Right lobe of liver (tissue), 6 donors: ENCODE results near the gene NUP43. TPM values are rescaled to one million over a fixed set of nuclear protein-coding genes. Genes with fewer than 3 reads are reported as not detected.
A peak's percentile ranks its signal among the peaks of the same experiment; 100 is the strongest.
"Not testable (repeated sequence)": the region's sequence is repeated elsewhere in the genome, so short reads cannot be mapped to it uniquely, and the experiment has no call there.

ENCODE experiments used
- ATAC-seq, 4 donors: fragments of 200-7000 bp; cut with Tn5 transposase; one replicate each; pipeline ENCODE4 v1.9.1; 2020; ENCODE audit warnings: mild to moderate bottlenecking in 4 of 4, moderate library complexity in 4 of 4
- DNase-seq, 3 donors: peaks; one replicate each; pipeline ENCODE4 v3.0.0-alpha.2; 2020
- H3K27ac ChIP-seq, 3 donors: fragments of 200-600 bp; one replicate each; pipeline ENCODE4 v1.8.0; 2022
- H3K27me3 ChIP-seq, 2 donors: fragments of 200-600 bp; one replicate each; pipeline ENCODE4 v1.8.0; 2022
- H3K36me3 ChIP-seq, 4 donors: fragments of 200-600 bp; sonication (generic) in 1 of 4; one replicate each; pipeline versions ENCODE4 v1.5.1 to v1.8.0; 2017 to 2022; ENCODE audit warnings: control low read depth in 1 of 4
- H3K4me1 ChIP-seq, 4 donors: fragments of 200-600 bp; sonication (generic) in 1 of 4; one replicate each; pipeline versions ENCODE4 v1.5.1 to v1.8.0; 2017 to 2022; ENCODE audit warnings: control low read depth in 1 of 4
- H3K4me3 ChIP-seq, 3 donors: fragments of 200-600 bp; one replicate each; pipeline ENCODE4 v1.8.0; 2022
- H3K9me3 ChIP-seq, 4 donors: fragments of 200-600 bp; sonication (generic) in 1 of 4; one replicate each; pipeline versions ENCODE4 v1.5.1 to v1.8.0; 2017 to 2022; ENCODE audit warnings: control low read depth in 1 of 4
- POLR2A ChIP-seq: fragments of 450-650 bp; IDR thresholded peaks from one replicate; pipeline ENCODE4 v1.6.1; 2017; ENCODE audit warnings: antibody characterized with exemption, mild to moderate bottlenecking
- WGBS: methylation state at CpG from one replicate; pipeline ENCODE4 v1.1.6; 2018; ENCODE audit warnings: low coverage, low lambda C conversion rate; ENCODE audit not compliant: insufficient coverage; ENCODE audit errors: missing lambda C conversion rate; 5-methylcytosine and 5-hydroxymethylcytosine counted together
- intact Hi-C, 2 donors: fragments of 100-400 bp; cut with DNase I; formaldehyde crosslinking; loops; one replicate each; pipeline versions ENCODE4 v1.11.2 to v1.14.1; 2022
- total RNA-seq, 6 experiments: library from RNA; depleted of rRNA in 2 of 6; stranded (reverse); fragments of >200 nt in 2 of 6; fragmentation: NEBNext Ultra II Directional in 3 of 6; extraction: Animal tissue kit (Norgen Biotek cat#: 25700) in 3 of 6; gene quantifications; one replicate each; pipeline versions ENCODE4 v1.1.0 to v1.2.4, GENCODE V29; 2016 to 2023
- TF ChIP-seq, protein P1 (sequence below), 4 donors: fragments of 200-600 bp in 3 of 4; fragments of 450-650 bp in 1 of 4; IDR thresholded peaks; one replicate each; pipeline versions ENCODE4 v1.5.1 to v1.8.0; 2016 to 2022; ENCODE audit warnings: antibody characterized with exemption in 4 of 4, mild to moderate bottlenecking in 2 of 4
- donor health status: DM: no; HTN: yes; CAD: no.
- donor health status: DM: no; HTN: no; CAD: no.
- donor health status: DM: no; HTN: no; CAD: no.
- donor health status: DM: no; HTN: yes; CAD: no.
- donor health status: DM: no; HTN: yes; CAD: no.

Gene NUP43
- total RNA-seq, 6 experiments from 2014 or later, result 8.8 to 15.9 (median 12.1) TPM

DNA sequence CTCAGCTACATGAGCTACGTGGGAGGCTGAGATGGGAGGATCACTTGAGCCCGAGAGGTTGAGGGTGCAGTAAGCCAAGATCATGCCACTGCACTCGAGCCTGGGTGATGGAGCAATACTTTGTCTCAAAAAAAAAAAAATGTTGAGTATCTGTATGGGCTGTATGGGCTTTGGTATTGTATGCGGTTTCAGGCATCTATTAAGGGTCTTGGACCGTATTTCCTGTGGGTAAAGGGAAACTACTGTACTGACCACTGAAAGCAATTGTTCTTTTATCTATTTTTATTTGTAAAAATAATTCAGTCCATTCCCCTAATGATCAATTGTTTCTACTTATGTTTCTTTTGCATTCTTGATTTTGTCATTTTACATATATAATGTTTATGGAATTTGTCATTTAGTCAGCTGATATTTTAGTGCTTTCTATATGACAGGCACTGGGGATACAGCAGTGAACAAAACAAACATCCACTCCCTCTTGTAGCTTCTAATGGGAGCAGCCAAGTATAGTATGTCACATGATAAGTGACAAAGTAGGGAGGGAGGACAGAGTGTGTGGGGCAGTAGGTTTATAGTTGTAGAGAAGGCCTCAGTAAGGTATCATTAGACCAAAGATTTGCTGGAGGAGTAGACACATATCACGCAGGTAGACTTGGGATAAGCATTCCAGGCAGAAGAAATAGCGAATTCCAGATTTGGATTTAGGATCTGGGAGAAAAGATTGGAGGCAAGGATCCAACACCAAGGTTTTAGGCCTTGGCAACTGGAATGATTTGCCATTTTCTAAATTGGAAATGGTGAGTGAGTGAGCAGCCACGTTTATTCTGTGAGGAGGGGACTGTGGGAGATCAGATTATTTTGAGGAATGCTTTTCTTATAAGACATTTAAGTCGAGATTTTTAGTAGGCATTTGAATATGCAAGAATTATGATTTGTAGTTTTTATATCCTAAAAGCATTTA lies 9.3 kb upstream of the NUP43 start:
- 84% methylated on average over 9 of the region's 9 CpGs for WGBS
- ATAC-seq (peak in 2 of 4 donors; percentile 25 to 33), DNase-seq (peak in 1 of 3 donors; percentile 24)
- no peak for TF ChIP-seq POLR2A
- Histone ChIP-seq H3K36me3 (no peaks in the 10 kb centered on the region), H3K27me3 (no peaks in the 10 kb centered on the region), H3K27ac (no peak overlapping the region), H3K9me3 (no peaks in the 10 kb centered on the region), H3K4me3 (no peak overlapping the region), H3K4me1 (peaks cover 0 to 44% (median 17%) of the 10 kb centered on the region in 4 donors)
- intact Hi-C loops, result no loop called here

- TF ChIP-seq, protein P1, sequence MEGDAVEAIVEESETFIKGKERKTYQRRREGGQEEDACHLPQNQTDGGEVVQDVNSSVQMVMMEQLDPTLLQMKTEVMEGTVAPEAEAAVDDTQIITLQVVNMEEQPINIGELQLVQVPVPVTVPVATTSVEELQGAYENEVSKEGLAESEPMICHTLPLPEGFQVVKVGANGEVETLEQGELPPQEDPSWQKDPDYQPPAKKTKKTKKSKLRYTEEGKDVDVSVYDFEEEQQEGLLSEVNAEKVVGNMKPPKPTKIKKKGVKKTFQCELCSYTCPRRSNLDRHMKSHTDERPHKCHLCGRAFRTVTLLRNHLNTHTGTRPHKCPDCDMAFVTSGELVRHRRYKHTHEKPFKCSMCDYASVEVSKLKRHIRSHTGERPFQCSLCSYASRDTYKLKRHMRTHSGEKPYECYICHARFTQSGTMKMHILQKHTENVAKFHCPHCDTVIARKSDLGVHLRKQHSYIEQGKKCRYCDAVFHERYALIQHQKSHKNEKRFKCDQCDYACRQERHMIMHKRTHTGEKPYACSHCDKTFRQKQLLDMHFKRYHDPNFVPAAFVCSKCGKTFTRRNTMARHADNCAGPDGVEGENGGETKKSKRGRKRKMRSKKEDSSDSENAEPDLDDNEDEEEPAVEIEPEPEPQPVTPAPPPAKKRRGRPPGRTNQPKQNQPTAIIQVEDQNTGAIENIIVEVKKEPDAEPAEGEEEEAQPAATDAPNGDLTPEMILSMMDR (IDR thresholded peaks at IDR 0.05), result no peak
- TF ChIP-seq POLR2A, result no peak
- Histone ChIP-seq H3K36me3 (no peaks in the 10 kb centered on the region), H3K4me3 (no peak overlapping the region), H3K4me1 (peaks cover 0 to 46% (median 19%) of the 10 kb centered on the region in 4 donors), H3K27me3 (no peaks in the 10 kb centered on the region), H3K9me3 (no peaks in the 10 kb centered on the region), H3K27ac (no peak overlapping the region)
- DNase-seq, result no peak
- no peak for ATAC-seq
- intact Hi-C loops, result no loop called here
- 75% methylated on average over 4 of the region's 4 CpGs for WGBS
Observed at GRCh38 chr6:149754548-149754947, 8.2 kb upstream of the NUP43 start.

- H3K36me3 ChIP-seq, result not testable (repeated sequence)
- peak overlapping the region in 2 of 3 donors; percentile 93 to 94 for H3K27ac ChIP-seq
Observed at GRCh38 chr6:149753374-149753637, 7.0 kb upstream of the NUP43 start.

GRCh38 chr6:149752600-149753373 lies 6.5 kb upstream of the NUP43 start:
- TF ChIP-seq POLR2A, result no peak
- TF ChIP-seq, protein P1 (IDR thresholded peaks at IDR 0.05), result no peak
- peaks cover 0 to 46% (median 19%) of the 10 kb centered on the region in 4 donors for H3K4me1 ChIP-seq
- WGBS, result 36% methylated on average over 4 of the region's 4 CpGs
- no peaks in the 10 kb centered on the region for H3K27me3 ChIP-seq
- no peaks in the 10 kb centered on the region for H3K36me3 ChIP-seq
- DNase-seq (peak in 1 of 3 donors; percentile 44), ATAC-seq (peak; percentile 4 to 31 (median 10))
- H3K9me3 ChIP-seq, result no peaks in the 10 kb centered on the region
- H3K27ac ChIP-seq, result peak overlapping the region in 2 of 3 donors; percentile 93 to 94
- H3K4me3 ChIP-seq, result no peak overlapping the region
- intact Hi-C loops, result no loop called here

More at GRCh38 chr6:149753374-149753637, 7.0 kb upstream of the NUP43 start:
- peak in 1 of 3 donors; percentile 33 for DNase-seq
- H3K9me3 ChIP-seq, H3K4me3 ChIP-seq, intact Hi-C loops, ATAC-seq, H3K27me3 ChIP-seq: not testable (repeated sequence)
- peaks cover 0 to 46% (median 19%) of the 10 kb centered on the region in 4 donors for H3K4me1 ChIP-seq
- 72% methylated on average over 3 of the region's 3 CpGs for WGBS

DNA sequence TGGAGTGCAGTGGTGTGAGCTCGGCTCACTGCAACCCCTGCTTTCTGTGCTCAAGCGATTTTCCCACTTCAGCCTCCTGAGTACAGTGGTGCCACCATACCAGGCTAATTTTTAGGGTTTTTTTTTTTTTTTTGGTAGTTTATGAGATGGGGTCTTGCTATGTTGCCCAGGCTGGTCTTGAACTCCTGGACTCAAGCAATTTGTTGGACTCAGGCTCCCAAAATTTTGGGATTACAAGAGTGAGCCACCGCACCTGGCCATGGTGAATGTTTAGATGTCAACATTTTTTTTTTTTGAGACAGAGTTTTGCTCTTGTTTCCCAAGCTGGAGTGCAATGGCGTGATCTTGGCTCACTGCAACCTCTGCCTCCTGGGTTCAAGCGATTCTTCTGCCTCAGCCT lies 5.6 kb upstream of the NUP43 start:
- DNase-seq, result peak in 1 of 3 donors; percentile 23
- peak overlapping the region in 2 of 3 donors; percentile 93 to 94 for H3K27ac ChIP-seq
- intact Hi-C loops, H3K9me3 ChIP-seq, H3K27me3 ChIP-seq, H3K4me3 ChIP-seq, ATAC-seq, H3K36me3 ChIP-seq: not testable (repeated sequence)
- H3K4me1 ChIP-seq, result peaks cover 0 to 47% (median 19%) of the 10 kb centered on the region in 4 donors
- 98% methylated on average over 5 of the region's 5 CpGs for WGBS
